Mesendoderm (in vitro differentiated cells): ENCODE data around the gene PRKCB.
"Not testable (repeated sequence)": the region's sequence is repeated elsewhere in the genome, so short reads cannot be mapped to it uniquely, and the experiment has no call there.

ENCODE experiments used
- DNase-seq: peaks from one replicate; pipeline ENCODE4 v3.0.0; 2013
- H2AK5ac ChIP-seq: 2 replicates; pipeline ENCODE4 v1.6.1; 2013; ENCODE audit warnings: low read length, inconsistent platforms
- H2BK120ac ChIP-seq: 2 replicates; pipeline ENCODE4 v1.6.1; 2013; ENCODE audit warnings: low read depth, mild to moderate bottlenecking, low read length, moderate library complexity, mixed read lengths
- H2BK15ac ChIP-seq: replicated peaks from 2 replicates; pipeline ENCODE4 v1.6.1; 2013; ENCODE audit warnings: low read depth, mild to moderate bottlenecking, moderate library complexity
- H2BK5ac ChIP-seq: 2 replicates; pipeline ENCODE4 v1.6.1; 2013; ENCODE audit warnings: low read length, inconsistent platforms
- H3K18ac ChIP-seq: 2 replicates; pipeline ENCODE4 v1.6.1; 2013; ENCODE audit warnings: mild to moderate bottlenecking, low read length, mixed read lengths
- H3K23ac ChIP-seq: one replicate; pipeline ENCODE4 v1.6.1; 2013; ENCODE audit warnings: low read length
- H3K27ac ChIP-seq: 2 replicates; pipeline ENCODE4 v1.5.1; 2013; ENCODE audit warnings: low read depth, mild to moderate bottlenecking, inconsistent platforms, low read length, moderate library complexity
- H3K27me3 ChIP-seq: 2 replicates; pipeline ENCODE4 v1.6.1; 2013; ENCODE audit warnings: low read length, control low read depth, mild to moderate bottlenecking, inconsistent platforms; ENCODE audit not compliant: insufficient read depth, poor library complexity
- H3K36me3 ChIP-seq: 2 replicates; pipeline ENCODE4 v1.6.1; 2013; ENCODE audit warnings: low read length, inconsistent platforms; ENCODE audit not compliant: control insufficient read depth, insufficient read depth
- H3K4ac ChIP-seq: one replicate; pipeline ENCODE4 v1.6.1; 2013; ENCODE audit warnings: low read depth, mild to moderate bottlenecking, low read length, moderate library complexity
- H3K4me1 ChIP-seq: 2 replicates; pipeline ENCODE4 v1.6.1; 2013; ENCODE audit warnings: low read depth, low read length, inconsistent platforms; ENCODE audit not compliant: control insufficient read depth
- H3K4me2 ChIP-seq: 2 replicates; pipeline ENCODE4 v1.6.1; 2013; ENCODE audit warnings: low read length
- H3K4me3 ChIP-seq: 2 replicates; pipeline ENCODE4 v1.5.1; 2013; ENCODE audit warnings: mild to moderate bottlenecking, low read length
- H3K56ac ChIP-seq: one replicate; pipeline ENCODE4 v1.6.1; 2013; ENCODE audit warnings: low read length
- H3K79me1 ChIP-seq: 2 replicates; pipeline ENCODE4 v1.6.1; 2013; ENCODE audit warnings: low read length, inconsistent platforms
- H3K79me2 ChIP-seq: 2 replicates; pipeline ENCODE4 v1.6.1; 2013; ENCODE audit warnings: mild to moderate bottlenecking, low read length; ENCODE audit not compliant: control insufficient read depth, insufficient read depth
- H3K9ac ChIP-seq: 2 replicates; pipeline ENCODE4 v1.6.1; 2013; ENCODE audit warnings: low read length, inconsistent platforms
- H4K5ac ChIP-seq: one replicate; pipeline ENCODE4 v1.6.1; 2013; ENCODE audit warnings: low read length
- H4K8ac ChIP-seq: one replicate; pipeline ENCODE4 v1.6.1; 2013; ENCODE audit warnings: low read depth, mild to moderate bottlenecking, control low read depth, low read length, moderate library complexity
- WGBS: extraction: QIAGEN DNeasy Blood & Tissue Kit; methylation state at CpG from one replicate; pipeline ENCODE4 v1.1.7; 2013; ENCODE audit warnings: low lambda C conversion rate, missing lambda C conversion rate; ENCODE audit not compliant: insufficient coverage; ENCODE audit errors: extremely low coverage; 5-methylcytosine and 5-hydroxymethylcytosine counted together

The PRKCB gene

DNA sequence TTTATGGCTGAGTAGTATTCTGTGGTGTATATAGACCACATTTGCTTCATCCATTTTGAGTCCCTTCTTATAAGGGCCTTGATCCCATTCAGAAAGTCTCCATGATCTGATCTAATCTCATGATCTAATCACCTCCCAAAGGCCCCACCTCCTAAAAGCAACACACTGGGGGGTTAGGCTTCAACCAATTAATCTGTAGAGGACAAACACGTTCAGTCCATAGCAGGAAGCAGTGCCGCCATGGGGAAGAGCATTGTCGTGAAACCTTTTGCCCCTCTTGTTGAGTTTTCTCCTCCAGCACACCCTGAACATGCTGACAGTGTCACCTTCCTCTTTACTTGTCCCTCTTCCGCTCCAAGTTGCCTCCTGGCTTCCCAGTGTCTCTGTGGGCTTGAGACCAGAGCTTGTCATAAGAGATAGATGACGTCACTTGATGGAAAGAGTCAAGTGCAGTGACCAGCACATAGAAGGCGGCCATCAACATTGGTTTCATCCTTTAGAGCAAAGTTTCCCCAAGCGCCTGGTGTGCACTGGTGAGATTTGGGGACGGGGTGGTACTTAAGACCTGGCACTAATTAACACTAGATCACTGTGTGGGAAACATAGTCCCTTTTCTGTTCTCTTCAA lies 74.1 kb downstream of the PRKCB start:
- Histone ChIP-seq H3K23ac (no peak overlapping the region), H2BK120ac (no peak overlapping the region), H2BK5ac (no peak overlapping the region), H3K27me3 (no peaks in the 10 kb centered on the region), H3K4me3 (no peak overlapping the region), H3K4ac (no peak overlapping the region), H2AK5ac (no peak overlapping the region), H3K36me3 (no peaks in the 10 kb centered on the region), H3K9ac (no peak overlapping the region), H3K79me2 (no peaks in the 10 kb centered on the region), H4K8ac (no peak overlapping the region), H3K27ac (no peak overlapping the region), H3K56ac (no peak overlapping the region), H3K4me1 (no peaks in the 10 kb centered on the region), H3K79me1 (no peaks in the 10 kb centered on the region), H2BK15ac (no peak overlapping the region), H4K5ac (no peak overlapping the region), H3K4me2 (no peak overlapping the region), H3K18ac (no peak overlapping the region)
- no CpG with 5 or more reads among the region's 8 CpGs for WGBS
- no peak for DNase-seq

DNA sequence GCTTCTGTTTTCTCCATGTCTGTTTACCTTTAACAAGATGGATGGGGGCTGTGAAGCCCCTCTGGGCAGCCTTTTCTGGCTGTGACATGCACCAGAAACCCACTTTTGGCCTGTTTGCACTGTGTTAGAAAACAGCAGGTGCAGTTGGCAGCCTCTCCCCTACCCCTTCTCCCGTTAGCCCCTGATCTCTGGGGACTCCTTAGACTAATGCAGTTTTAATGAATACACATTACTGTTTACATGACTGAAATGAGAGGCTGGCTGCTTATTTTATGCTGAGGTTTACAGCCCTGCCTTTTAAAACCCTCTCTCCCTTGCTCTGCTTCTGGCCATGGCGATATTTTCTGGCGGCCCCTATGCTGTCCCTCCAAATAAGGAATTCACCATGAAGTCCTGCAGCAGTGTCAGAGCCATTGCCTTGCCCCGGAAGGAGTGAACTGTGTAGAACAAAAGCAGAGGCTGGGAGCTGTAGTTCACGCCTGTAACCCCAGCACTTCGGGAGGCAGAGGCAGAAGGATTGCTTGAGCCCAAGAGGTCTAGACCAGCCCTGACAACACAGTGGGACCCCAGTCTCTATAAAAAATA lies 79.3 kb downstream of the PRKCB start:
- H3K4ac ChIP-seq = no peak overlapping the region
- H2BK120ac ChIP-seq = no peak overlapping the region
- no peak overlapping the region for H3K9ac ChIP-seq
- H3K27me3 ChIP-seq = no peaks in the 10 kb centered on the region
- DNase-seq = no peak
- no peak overlapping the region for H3K23ac ChIP-seq
- no peak overlapping the region for H2BK15ac ChIP-seq
- no peak overlapping the region for H2BK5ac ChIP-seq
- H3K4me1 ChIP-seq = no peaks in the 10 kb centered on the region
- H3K36me3 ChIP-seq = no peaks in the 10 kb centered on the region
- H2AK5ac ChIP-seq = no peak overlapping the region
- no peak overlapping the region for H3K18ac ChIP-seq
- WGBS = no CpG with 5 or more reads among the region's 6 CpGs
- H3K4me2 ChIP-seq = no peak overlapping the region
- H3K79me2 ChIP-seq = no peaks in the 10 kb centered on the region
- no peak overlapping the region for H3K56ac ChIP-seq
- H4K5ac ChIP-seq = no peak overlapping the region
- H4K8ac ChIP-seq = no peak overlapping the region
- H3K79me1 ChIP-seq = no peaks in the 10 kb centered on the region
- H3K4me3 ChIP-seq = no peak overlapping the region
- no peak overlapping the region for H3K27ac ChIP-seq

DNA sequence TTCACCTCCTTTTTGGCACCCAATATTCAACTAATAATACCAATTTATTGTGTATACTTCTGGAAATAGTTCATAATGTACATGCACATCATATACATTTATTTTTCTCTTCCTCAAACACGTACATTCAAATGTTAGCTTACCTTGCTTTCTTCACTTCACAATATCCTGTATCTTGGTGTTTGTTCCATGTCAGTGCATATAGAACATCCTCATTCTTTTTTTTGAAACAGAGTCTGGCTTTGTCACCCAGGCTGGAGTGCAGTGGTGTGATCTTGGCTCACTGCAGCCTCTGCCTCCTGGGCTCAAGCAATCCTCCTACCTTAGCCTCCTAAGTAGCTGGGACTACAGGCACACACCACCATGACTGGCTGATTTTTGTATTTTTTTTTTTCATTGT lies 80.8 kb downstream of the PRKCB start:
- H2BK15ac ChIP-seq, H3K4me2 ChIP-seq, H3K4ac ChIP-seq, H3K23ac ChIP-seq, H3K36me3 ChIP-seq, H4K5ac ChIP-seq, H3K4me1 ChIP-seq, H3K56ac ChIP-seq, H4K8ac ChIP-seq, H3K79me2 ChIP-seq, H2BK120ac ChIP-seq, H3K79me1 ChIP-seq, H3K18ac ChIP-seq, H3K27ac ChIP-seq, H3K9ac ChIP-seq, DNase-seq, H3K27me3 ChIP-seq, H2BK5ac ChIP-seq, H2AK5ac ChIP-seq, H3K4me3 ChIP-seq: not testable (repeated sequence)
- WGBS = no CpG with 5 or more reads among the region's 1 CpG

DNA sequence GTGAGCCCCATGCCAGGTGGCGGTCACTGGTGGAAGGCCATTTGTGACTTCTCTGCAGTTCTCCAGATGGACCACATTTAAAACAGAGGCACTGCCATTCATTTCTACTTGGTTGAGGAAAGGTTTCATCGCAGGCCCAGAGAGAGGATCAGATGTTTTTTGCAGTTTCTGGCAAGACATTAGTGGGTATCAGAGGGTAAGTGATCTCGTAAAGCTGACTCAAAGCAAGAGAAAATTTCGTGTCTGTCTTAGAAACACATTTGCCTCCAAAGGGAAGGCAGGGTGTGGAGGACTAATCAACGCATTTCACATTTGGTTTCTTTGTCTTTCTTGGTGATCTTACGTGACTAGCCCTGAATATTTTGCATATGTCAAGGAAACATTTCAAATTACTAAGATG lies 81.8 kb downstream of the PRKCB start:
- Histone ChIP-seq H3K4me2 (no peak overlapping the region), H2BK5ac (no peak overlapping the region), H2BK120ac (no peak overlapping the region), H3K23ac (no peak overlapping the region), H3K18ac (no peak overlapping the region), H3K4ac (no peak overlapping the region), H4K5ac (no peak overlapping the region), H3K27me3 (no peaks in the 10 kb centered on the region), H2AK5ac (no peak overlapping the region), H3K9ac (no peak overlapping the region), H3K4me1 (no peaks in the 10 kb centered on the region), H3K36me3 (no peaks in the 10 kb centered on the region), H2BK15ac (no peak overlapping the region), H4K8ac (no peak overlapping the region), H3K56ac (no peak overlapping the region), H3K79me1 (no peaks in the 10 kb centered on the region), H3K4me3 (no peak overlapping the region), H3K79me2 (no peaks in the 10 kb centered on the region), H3K27ac (no peak overlapping the region)
- WGBS = no CpG with 5 or more reads among the region's 6 CpGs
- no peak for DNase-seq

DNA sequence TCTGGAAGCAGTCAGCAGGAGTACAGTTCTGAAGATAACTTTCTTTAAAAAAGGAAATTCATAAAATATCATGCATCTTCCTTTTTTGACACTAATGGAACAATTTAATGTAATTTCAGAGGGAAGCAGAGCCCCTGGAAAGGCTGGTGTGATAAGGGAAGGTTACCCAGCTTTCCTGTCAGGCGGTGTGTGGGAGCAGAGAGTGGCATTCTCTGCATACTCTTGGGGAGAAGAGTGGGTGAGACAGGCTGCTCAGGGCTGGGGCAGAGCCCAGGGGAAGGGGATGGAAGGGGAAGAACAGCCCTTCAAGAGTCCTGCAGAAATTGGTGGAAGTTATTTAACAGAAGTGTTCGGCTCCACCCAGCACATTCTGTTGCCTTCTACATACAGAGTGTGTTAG lies 84.7 kb downstream of the PRKCB start:
- Histone ChIP-seq H2BK5ac (no peak overlapping the region), H3K36me3 (no peaks in the 10 kb centered on the region), H2BK120ac (no peak overlapping the region), H4K5ac (no peak overlapping the region), H3K27ac (no peak overlapping the region), H3K9ac (no peak overlapping the region), H3K56ac (no peak overlapping the region), H3K4me3 (no peak overlapping the region), H3K27me3 (no peaks in the 10 kb centered on the region), H3K23ac (no peak overlapping the region), H3K4me1 (no peaks in the 10 kb centered on the region), H3K79me1 (no peaks in the 10 kb centered on the region), H3K79me2 (no peaks in the 10 kb centered on the region), H2AK5ac (no peak overlapping the region), H3K4me2 (no peak overlapping the region), H4K8ac (no peak overlapping the region), H3K18ac (no peak overlapping the region), H2BK15ac (no peak overlapping the region), H3K4ac (no peak overlapping the region)
- DNase-seq = no peak
- WGBS = no CpG with 5 or more reads among the region's 2 CpGs

DNA sequence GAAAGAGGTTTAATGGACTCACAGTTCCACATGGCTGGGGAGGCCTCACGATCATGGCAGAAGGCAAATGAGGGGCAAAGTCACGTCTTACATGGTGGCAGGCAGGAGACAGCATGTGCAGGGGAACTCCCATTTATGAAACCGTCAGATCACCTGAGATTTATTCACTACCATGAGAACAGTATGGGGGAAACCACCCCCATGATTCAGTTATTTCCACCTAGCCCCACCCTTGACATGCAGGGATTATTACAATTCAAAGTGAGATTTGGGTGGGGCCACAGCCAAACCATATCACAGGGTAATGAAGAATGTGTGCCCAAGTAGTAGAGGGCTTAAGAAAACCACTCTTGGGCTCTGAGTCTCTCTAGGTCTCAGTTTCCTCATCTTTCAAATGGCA lies 85.1 kb downstream of the PRKCB start:
- Histone ChIP-seq H3K4ac (no peak overlapping the region), H3K9ac (no peak overlapping the region), H4K5ac (no peak overlapping the region), H3K56ac (no peak overlapping the region), H3K4me1 (no peaks in the 10 kb centered on the region), H3K18ac (no peak overlapping the region), H3K23ac (no peak overlapping the region), H3K79me2 (no peaks in the 10 kb centered on the region), H3K27ac (no peak overlapping the region), H2BK5ac (no peak overlapping the region), H3K4me3 (no peak overlapping the region), H2AK5ac (no peak overlapping the region), H3K36me3 (no peaks in the 10 kb centered on the region), H3K79me1 (no peaks in the 10 kb centered on the region), H3K4me2 (no peak overlapping the region), H2BK15ac (no peak overlapping the region), H4K8ac (no peak overlapping the region), H3K27me3 (no peaks in the 10 kb centered on the region), H2BK120ac (no peak overlapping the region)
- no CpG with 5 or more reads among the region's 3 CpGs for WGBS
- DNase-seq = no peak
